GM19099 (cell line): Measurements from ENCODE around the gene G6PC3.
A peak's percentile ranks its signal among the peaks of the same experiment; 100 is the strongest.

Experiments used
- POLR2A ChIP-seq: IDR thresholded peaks from 3 replicates; pipeline ENCODE4 v1.6.1; 2011; ENCODE audit warnings: low read depth; ENCODE audit not compliant: insufficient read length; ENCODE audit errors: extremely low read depth

G6PC3 gene, protein sequence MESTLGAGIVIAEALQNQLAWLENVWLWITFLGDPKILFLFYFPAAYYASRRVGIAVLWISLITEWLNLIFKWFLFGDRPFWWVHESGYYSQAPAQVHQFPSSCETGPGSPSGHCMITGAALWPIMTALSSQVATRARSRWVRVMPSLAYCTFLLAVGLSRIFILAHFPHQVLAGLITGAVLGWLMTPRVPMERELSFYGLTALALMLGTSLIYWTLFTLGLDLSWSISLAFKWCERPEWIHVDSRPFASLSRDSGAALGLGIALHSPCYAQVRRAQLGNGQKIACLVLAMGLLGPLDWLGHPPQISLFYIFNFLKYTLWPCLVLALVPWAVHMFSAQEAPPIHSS

DNA sequence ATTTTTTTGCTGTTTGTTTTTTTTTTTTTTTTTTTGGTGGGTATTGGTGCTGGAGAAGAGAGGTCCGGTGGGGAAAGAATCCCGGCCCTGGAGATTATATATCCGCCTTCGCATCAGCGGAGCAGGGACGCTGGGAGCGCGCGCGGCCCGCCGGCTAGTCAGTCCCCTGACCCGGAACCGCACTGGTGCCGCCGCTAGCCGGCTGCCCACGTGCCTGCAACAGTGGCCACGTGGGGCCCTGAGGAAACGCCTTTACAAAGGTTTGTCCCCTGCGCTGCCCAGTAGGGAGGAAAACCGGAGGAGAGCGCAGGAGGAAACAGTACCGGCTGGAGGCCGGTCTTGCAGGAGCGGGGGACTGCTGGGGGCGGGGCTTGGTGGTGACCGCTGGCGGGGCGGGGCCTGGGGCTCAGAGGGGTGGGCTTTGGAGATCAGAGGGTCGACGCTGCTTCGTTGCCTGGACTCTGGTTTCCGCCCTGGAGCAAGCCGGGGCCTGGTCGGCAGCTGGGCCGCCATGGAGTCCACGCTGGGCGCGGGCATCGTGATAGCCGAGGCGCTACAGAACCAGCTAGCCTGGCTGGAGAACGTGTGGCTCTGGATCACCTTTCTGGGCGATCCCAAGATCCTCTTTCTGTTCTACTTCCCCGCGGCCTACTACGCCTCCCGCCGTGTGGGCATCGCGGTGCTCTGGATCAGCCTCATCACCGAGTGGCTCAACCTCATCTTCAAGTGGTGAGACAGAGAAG, at the start of gene G6PC3:
G6PC3 (plus strand) TSS at position 281 of the 743 bp plus-strand sequence; CDS start at position 512, 231 bp downstream.
- TF ChIP-seq POLR2A: peak; percentile 84

DNA sequence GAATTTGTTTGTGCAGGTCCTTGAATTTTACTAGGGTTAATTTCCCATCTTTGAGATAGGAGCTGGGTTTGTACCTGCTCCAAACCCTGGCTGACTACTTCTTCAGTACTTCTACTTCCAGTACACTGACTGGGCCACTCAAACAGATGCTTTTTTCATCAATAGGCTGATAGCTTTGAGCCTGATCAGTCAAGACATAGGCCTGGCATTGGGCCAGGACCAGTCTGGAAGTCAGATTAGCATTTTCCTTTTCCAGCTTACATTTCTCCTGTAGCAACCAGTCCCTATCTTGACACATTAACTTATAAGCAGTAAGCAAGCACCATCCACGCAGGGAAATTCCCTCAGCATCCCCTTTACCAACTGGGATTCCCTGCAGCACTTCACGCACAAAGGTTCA, 48.3 kb upstream of the G6PC3 start:
- TF ChIP-seq POLR2A: no peak

DNA sequence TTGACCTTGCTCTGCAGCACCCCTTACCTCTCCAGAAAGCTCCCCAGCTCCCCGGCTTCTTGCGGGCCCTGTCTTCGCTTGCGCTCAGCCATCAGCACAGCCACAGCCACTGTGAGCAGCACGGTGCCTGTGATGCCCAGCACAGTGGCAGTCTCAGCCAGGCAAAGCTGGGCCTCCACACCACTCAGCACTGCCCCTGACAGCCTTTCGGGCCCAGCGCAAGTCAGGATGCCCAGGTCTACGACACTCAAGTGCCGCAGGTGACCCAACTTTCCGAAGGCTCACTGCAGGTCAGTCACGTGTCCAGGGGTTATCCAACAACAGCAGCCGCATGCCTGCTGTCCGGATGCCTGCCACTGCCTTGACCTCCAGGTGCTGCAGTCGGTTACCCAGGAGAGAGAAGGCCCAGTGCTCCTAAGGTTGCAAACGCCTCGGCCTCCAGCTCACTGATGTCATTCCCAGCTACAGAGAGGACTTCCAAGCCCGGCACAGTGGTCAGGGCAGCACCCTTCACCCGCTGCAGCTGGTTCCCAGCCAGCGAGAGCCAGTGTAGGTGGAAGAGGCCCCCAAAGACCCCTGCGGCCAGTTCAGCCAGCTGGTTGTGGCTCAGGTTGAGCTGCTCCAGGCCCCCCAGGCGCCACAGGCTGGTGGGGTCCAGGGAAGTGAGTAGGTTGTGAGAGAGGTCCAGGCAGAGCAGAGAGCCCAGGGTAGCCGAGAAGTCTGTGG, 46.8 kb upstream of the G6PC3 start:
- no peak for TF ChIP-seq POLR2A

DNA sequence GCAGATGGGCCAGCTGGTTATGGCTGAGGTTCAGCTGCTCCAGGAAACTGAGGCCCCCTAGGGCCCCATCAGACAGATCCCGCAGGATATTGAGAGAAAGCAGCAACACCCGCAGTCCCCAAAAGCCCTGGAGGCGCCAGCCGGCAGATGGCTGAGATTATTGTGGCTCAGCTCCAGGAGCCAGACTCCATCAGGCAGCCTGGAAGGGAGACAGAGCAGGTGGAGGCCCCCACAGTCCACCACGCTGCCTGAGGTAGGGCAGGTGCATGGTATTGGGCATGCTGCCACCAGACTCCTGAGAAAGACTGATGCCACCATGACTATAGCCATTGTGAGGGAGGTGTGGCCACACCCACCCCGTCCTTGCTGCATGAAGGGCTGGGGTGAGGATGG, 46.3 kb upstream of the G6PC3 start:
- TF ChIP-seq POLR2A: no peak

DNA sequence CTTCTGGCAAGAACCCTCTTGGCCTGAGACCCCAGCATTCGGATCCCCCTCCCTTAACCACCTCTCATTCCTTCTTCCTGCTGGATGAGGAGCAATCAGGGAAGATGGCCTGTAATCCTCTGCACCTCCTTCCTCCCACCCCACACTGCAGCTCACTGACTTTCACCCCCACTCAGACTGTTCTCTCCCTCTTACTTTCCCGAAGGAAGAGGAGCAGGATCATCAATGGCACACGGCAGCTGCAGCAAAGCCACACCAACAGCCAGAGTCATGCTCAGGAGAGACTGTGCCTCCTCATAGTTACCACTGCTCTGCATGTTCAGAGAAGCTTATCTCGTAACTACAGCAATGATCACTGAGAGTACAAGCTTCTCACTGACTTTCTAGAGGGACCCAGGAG, 45.7 kb upstream of the G6PC3 start:
- TF ChIP-seq POLR2A: no peak

DNA sequence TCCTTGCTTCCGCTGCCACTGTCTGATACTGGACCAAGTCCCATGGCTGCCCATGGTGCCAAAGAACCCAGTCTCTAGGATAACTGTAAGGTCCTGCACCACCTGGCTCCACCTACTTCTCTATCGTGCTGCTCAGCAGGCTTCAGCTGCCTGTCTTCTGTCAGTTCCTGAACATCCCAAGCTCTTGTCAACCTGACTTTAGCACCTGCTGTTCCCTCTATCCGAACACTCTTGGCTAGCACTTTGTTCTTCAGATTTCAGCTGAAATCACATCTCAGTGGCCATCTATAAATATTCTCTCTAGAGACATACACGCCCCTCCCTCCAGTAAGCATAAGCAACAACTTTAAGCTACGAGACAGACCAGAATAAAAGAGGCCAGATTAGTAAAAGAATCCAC, 40.8 kb upstream of the G6PC3 start:
- no peak for TF ChIP-seq POLR2A

DNA sequence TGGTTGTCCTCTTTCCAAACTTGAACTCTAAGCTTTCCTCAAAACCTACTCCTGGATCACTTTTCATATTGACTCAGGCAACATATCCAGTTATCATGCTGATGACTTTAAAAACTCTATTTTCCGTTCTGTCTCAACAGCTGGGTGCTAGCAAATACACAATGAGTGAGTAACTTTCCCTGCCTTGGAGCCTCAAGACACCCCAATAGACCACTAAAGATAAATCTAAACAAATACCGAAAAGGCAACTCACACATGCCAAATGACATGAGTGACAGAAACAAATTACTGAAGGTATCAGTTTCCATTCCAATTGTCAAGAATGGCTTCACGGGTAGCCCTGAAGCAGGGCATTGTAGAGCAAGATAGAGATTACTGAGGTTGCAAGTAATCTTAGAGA, 40.1 kb upstream of the G6PC3 start:
- TF ChIP-seq POLR2A: no peak

DNA sequence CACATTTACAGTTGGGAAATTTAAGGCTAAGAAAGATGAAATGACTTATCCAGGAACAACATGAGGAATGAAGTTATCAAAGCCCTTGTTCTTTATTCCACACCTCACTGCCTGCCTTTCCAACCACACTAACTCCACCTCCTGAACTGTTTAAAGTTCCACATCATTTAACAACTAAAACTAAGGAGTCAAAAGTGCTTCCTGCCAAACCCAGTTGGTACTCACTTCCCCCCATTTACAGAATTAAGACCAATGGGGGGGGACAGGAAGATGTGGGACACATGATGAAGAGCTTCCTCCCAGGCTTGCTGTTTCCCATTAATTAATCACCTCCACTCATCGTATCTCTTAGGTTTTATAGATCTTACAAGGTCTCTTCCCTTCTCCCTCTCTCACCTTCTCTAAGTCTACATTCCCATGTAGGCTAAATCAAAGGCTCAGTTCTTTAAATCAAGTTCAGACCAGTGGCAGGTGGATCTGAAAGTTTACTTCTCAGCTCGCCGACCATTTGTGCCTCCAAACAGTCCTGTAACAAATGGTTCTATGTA, 36.6 kb upstream of the G6PC3 start:
- TF ChIP-seq POLR2A: no peak

DNA sequence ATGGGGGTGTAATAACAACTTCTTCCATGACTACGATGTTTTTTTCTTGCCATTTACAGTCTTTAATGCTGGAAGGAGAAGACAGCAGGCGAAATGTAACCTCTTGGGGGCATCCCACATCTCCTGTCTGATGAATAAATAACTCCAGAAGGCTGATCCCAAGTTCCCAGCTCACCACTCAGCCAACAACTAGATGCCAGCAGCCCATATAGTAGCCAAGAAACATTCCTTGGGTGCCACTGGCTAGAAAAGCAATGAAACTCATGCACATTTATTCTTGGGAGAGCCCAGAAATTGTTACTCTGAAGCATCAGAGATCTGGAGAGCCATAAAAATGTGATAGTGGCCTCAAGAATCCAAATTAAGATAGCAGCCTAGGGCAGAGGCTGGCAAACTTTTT, 33.1 kb upstream of the G6PC3 start:
- no peak for TF ChIP-seq POLR2A

DNA sequence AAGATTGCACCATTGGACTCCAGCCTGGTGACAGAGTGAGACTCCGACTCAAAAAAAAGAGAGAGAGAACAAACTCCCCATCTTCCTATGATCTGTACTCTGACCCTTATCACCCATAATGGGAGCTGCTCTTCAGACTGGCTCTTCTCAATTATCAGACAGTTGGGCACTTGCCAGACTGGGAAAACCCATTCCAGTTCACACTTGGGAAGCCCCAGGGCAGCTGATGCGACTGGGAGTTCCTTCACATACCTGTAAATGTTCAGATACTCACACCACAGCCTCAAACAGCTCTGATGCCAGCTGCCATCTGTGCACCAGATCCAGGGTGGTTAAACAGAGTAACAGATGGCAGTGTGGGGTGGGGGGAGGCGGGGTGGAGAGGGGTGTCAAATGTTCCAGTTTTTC, 31.9 kb upstream of the G6PC3 start:
- no peak for TF ChIP-seq POLR2A

DNA sequence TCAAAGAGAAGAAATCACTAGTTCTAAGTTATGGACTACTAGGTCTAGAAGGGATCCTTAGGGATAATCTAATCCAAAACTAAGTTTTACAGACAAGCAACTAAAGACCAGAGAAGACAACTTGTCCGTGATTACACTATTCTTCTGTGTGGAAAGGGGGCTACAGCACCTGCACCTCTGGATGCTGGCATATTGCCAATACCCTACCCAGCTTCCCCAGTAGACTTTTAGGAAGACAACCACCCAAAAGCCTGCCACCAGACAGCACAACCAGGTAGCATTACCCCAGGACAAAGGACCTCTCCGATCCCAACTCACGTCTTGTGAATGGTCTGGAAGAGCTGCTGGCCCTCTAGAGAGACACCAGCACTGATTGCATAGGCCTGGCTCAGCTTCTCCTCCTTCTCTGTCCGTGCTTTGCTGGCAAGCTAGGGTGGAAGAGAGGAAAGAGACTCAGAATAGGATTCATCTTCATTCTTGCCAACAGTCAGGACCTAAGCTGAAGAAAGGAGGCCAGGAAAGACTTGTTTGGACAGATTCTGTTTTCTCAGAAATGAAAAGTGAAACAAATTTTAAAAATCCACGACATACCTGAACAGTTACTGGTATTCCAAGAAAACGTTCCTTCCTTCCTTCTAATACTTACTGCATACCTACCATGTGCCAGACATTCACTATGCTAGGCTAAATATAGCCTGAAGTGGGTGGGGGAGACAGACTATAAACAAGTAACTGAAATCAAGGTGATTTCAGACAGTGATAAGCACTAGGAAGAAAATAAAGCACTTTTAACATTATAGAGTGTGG, 30.5 kb upstream of the G6PC3 start:
- no peak for TF ChIP-seq POLR2A

DNA sequence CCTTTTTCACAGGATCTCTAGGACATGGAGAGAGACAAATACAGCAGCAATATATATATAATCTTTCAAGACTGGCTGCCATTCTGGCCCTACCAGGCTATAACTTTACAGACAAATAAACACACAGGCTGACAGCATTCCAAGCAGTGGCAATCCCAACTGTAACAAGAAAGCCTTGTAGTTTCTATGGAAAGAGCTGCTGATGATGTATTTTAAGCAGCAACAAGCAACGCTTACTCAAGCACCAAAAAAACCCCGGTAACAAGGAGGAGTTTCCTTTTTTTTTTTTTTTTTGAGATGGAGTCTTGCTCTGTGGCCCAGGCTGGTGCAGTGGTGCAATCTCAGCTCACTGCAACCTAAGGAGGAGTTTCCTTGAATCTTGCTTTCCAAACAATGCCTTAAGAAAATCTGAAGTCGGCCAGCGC, 27.3 kb upstream of the G6PC3 start:
- no peak for TF ChIP-seq POLR2A

DNA sequence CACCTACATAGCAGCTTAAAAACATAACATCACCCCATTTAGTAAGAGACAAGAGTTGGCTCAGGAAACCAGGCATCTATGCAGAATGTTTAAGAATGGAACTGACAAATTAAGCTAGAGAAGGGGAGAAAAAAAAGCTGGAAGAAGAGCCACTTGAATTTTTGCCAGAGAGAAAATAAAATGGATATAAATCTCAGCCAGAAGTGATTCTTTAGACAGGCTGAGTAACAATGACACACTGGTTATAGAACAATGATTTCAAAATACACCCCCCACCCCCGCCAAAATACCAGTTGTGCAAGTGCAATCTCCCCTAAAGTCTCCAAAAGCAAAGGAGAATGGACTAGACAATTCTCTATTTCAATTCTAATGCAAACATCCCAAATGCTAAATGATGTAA, 26.5 kb upstream of the G6PC3 start:
- no peak for TF ChIP-seq POLR2A

DNA sequence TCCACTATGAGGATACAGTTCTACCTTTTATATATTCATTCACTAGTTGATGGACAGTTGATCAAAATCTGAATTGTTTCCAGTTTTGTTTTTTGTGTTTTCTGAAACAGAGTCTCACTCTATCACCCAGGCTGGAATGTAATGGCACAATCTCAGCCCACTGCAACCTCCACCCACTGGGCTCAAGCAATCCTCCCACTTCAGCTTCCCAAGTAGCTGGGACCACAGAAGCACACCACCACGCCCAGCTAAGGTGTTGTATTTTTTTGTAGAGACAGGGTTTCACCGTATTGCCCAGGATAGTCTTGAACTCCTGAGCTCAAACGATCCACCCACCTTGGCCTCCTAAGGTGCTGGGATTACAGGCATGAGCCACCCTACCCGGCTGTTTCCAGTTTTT, 25.0 kb upstream of the G6PC3 start:
- no peak for TF ChIP-seq POLR2A
